GM19467 (cell line): Measurements from ENCODE around the gene JMJD4.
"Not testable (repeated sequence)": the region's sequence is repeated elsewhere in the genome, so short reads cannot be mapped to it uniquely, and the experiment has no call there.

ENCODE experiments used
- ATAC-seq: cut with Tn5 transposase; IDR thresholded peaks from one replicate; pipeline ENCODE4 v1.9.1; 2021; ENCODE audit warnings: mild to moderate bottlenecking, moderate library complexity; ENCODE audit not compliant: unreplicated experiment

Gene JMJD4

DNA sequence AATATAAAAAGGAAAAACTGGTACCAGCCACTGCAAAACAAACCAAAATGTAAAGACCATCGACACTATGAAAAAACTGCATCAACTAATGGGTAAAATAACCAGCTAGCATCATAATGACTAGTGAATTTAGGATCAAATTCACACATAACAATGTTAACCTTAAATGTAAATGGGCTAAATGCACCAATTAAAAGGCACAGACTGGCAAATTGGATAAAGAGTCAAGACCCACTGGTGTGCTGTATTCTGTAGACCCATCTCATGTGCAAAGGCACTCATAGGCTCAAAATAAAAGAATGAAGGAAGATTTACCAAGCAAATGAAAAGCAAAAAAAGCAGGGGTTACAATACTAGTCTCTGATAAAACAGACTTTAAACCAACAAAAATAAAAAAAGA, 33.5 kb downstream of the JMJD4 start:
- ATAC-seq: not testable (repeated sequence)

DNA sequence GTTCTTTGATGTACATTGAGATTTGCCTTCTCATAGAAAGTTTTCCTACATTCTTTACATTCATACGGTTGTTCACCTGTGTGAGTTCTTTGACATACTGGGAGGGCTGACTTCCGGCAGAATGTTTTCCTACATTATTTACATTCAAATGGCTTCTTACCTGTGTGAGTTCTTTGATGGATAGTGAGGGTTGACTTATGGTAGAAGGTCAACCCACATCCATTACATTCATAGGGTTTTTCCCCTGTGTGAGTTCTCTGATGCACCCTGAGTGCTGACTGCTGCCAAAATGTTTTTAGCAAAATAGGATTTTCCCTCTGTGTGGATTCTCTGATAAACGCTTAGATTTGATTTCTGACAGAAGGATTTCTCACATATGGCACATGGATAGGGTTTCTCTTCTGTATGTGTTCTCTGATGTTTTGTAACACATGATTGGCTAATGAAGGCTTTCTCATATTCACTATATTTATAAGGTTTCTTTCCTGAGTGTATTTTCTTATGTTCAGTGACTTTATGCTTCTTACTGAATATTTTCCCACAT, 37.7 kb downstream of the JMJD4 start:
- no peak for ATAC-seq

DNA sequence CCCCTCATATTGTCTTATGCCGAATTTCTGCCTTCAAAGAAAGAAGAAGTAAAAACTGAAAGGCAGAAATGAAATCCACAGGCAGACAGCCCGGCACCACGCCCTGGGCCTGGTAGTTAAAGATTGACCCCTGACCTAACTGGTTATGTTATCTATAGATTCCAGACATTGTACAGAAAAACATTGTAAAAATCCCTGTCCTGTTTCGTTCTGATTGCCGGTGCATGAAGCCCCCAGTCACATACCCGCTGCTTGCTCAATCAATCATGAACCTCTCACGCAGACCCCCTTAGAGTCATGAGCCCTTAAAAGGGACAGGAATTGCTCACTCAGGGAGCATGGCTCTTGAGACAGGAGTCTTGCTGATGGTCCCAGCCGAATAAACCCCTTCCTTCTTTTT, 49.3 kb downstream of the JMJD4 start:
- ATAC-seq: no peak
